GM13976 (cell line): ENCODE results near the gene CPA1.

ENCODE experiments used
- DNase-seq: peaks from one replicate; pipeline ENCODE4 v3.0.0; 2012; ENCODE audit warnings: low spot score
- in situ Hi-C: fragments of 300-500 bp; cut with MboI; formaldehyde crosslinking; loops from one replicate; pipeline ENCODE4 v1.12.0; 2022; ENCODE audit warnings: low sequenced_read_pairs, mixed read lengths, inconsistent platforms; ENCODE audit not compliant: unreplicated experiment
- TF ChIP-seq, protein P1 (sequence below): IDR thresholded peaks from 2 replicates; pipeline ENCODE4 v1.5.1; 2012; ENCODE audit warnings: borderline replicate concordance, mild to moderate bottlenecking; ENCODE audit not compliant: insufficient read depth; ENCODE audit errors: extremely low read depth, missing control alignments, control extremely low read depth

Gene CPA1

DNA sequence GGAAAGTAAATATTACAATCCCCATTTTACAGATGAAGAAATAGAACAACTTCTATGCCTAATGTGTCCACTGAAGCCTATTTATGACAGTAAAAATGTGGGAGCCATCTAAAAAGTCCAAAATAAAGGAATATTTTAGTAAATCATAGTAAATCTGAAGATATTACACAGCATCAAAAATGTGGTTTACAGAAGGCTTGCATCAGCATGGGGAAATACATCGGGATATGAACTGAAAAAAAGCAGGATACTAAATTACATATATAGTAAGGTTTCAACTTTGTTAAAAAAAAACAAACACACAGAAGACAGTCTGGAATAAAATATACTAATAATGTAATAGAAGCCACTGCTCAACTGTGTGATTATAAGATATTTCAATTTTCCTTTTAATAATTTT is 20.8 kb downstream of the CPA1 start:
- TF ChIP-seq, protein P1, sequence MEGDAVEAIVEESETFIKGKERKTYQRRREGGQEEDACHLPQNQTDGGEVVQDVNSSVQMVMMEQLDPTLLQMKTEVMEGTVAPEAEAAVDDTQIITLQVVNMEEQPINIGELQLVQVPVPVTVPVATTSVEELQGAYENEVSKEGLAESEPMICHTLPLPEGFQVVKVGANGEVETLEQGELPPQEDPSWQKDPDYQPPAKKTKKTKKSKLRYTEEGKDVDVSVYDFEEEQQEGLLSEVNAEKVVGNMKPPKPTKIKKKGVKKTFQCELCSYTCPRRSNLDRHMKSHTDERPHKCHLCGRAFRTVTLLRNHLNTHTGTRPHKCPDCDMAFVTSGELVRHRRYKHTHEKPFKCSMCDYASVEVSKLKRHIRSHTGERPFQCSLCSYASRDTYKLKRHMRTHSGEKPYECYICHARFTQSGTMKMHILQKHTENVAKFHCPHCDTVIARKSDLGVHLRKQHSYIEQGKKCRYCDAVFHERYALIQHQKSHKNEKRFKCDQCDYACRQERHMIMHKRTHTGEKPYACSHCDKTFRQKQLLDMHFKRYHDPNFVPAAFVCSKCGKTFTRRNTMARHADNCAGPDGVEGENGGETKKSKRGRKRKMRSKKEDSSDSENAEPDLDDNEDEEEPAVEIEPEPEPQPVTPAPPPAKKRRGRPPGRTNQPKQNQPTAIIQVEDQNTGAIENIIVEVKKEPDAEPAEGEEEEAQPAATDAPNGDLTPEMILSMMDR = no peak
- in situ Hi-C loops = no loop called here
- DNase-seq = no peak

DNA sequence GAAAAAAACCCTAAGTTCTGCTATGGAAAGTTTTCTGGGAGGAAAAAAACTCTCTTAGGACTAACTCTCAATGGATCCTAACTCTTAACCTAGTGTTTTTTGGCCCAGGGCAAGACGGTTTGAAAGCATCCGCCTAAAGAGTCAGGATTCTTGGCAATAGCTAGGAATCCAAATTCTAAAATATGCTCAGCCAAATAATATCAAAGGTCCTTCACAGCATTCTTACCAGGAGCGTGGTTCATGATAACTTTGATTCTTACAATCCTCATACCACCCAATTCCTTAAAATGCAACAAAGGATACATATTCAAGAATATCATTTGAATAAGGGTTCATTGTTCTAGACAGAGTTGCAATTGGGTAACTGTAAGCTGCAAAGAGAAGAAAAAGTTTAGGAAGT is 21.3 kb downstream of the CPA1 start:
- in situ Hi-C loops = no loop called here
- no peak for DNase-seq

GRCh38 chr7:130405003-130405402 is 24.7 kb downstream of the CPA1 start:
- DNase-seq = no peak
- in situ Hi-C loops = no loop called here
- TF ChIP-seq, protein P1 = no peak

More for the DNA sequence above, 21.3 kb downstream of the CPA1 start:
- TF ChIP-seq, protein P1 = no peak

GRCh38 chr7:130409067-130409711 is 28.9 kb downstream of the CPA1 start:
- in situ Hi-C loops = no loop called here
- DNase-seq = no peak
- TF ChIP-seq, protein P1 = no peak

- in situ Hi-C loops = no loop called here
- TF ChIP-seq, protein P1 = no peak
- DNase-seq = no peak
Measured at GRCh38 chr7:130409712-130410072, 29.4 kb downstream of the CPA1 start.

GRCh38 chr7:130410868-130411541 is 30.7 kb downstream of the CPA1 start:
- no peak for DNase-seq
- in situ Hi-C loops = no loop called here
- TF ChIP-seq, protein P1 = no peak
